Mesothelial cell of epicardium (in vitro differentiated cells): ENCODE data around the gene PLEKHJ1. TPM values are rescaled to one million over a fixed set of nuclear protein-coding genes. Genes with fewer than 3 reads are reported as not detected.

Experiments
- DNase-seq, 2 experiments: peaks; one replicate each; pipeline ENCODE4 v3.0.0; 2021; ENCODE audit warnings: low spot score in 2 of 2; ENCODE audit not compliant: unreplicated experiment in 2 of 2
- H3K27ac Mint-ChIP-seq: 2 replicates; pipeline ENCODE4 v1.8.0; 2021; ENCODE audit warnings: mixed read lengths
- H3K27me3 Mint-ChIP-seq: 2 replicates; pipeline ENCODE4 v1.8.0; 2021; ENCODE audit warnings: low read depth, mixed read lengths
- H3K36me3 Mint-ChIP-seq: 2 replicates; pipeline ENCODE4 v1.8.0; 2021; ENCODE audit warnings: mixed read lengths
- H3K4me1 Mint-ChIP-seq: 2 replicates; pipeline ENCODE4 v1.8.0; 2021; ENCODE audit warnings: mixed read lengths
- H3K4me3 Mint-ChIP-seq: 2 replicates; pipeline ENCODE4 v1.8.0; 2021; ENCODE audit warnings: mild to moderate bottlenecking, moderate library complexity, mixed read lengths
- H3K9me3 Mint-ChIP-seq: 2 replicates; pipeline ENCODE4 v1.8.0; 2021; ENCODE audit warnings: mixed read lengths
- CTCF ChIP-seq: fragments of 200-600 bp; sonication (generic); IDR thresholded peaks from one replicate; pipeline ENCODE4 v1.5.0; 2021; ENCODE audit warnings: antibody characterized with exemption; ENCODE audit not compliant: unreplicated experiment
- total RNA-seq: library from RNA; stranded (reverse); gene quantifications from 3 replicates; pipeline ENCODE4 v1.2.1, GENCODE V29; 2021

The PLEKHJ1 gene
- total RNA-seq, 1 donor from 2014 or later: 73.4 TPM

GRCh38 chr19:2216361-2217225, 19.5 kb downstream of the PLEKHJ1 start:
- H3K36me3 Mint-ChIP-seq: peaks cover 23% of the 10 kb centered on the region
- no peaks in the 10 kb centered on the region for H3K27me3 Mint-ChIP-seq
- DNase-seq: no peak
- H3K9me3 Mint-ChIP-seq: no peaks in the 10 kb centered on the region
- no peak overlapping the region for H3K4me3 Mint-ChIP-seq
- no peak overlapping the region for H3K27ac Mint-ChIP-seq
- TF ChIP-seq CTCF: no peak
- H3K4me1 Mint-ChIP-seq: no peaks in the 10 kb centered on the region

DNA sequence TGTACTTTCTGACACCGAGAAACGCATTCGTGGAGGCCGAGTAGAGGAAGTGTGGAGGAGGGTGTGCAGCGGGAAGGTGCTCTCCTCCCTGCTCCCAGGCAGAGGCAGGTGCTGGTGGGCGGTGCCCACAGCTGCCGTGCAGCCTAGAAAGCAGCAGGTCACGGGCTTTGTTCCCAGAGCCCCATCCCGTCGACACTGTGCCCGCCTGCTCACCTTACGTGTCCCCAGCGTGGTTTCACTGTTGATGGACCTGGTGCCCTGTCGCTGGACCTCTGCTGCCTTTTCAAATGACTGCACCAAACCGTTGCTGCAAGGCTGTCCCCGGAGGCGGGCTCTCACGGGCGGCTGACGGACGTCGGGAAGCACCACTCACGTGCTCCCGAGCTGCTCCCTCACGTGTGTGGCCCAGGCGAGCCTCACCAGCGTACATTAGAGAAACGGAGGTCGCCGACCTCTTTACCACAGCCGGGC, 20.8 kb downstream of the PLEKHJ1 start:
- peaks cover 23% of the 10 kb centered on the region for H3K36me3 Mint-ChIP-seq
- H3K27ac Mint-ChIP-seq: no peak overlapping the region
- H3K4me3 Mint-ChIP-seq: no peak overlapping the region
- no peak for TF ChIP-seq CTCF
- H3K4me1 Mint-ChIP-seq: no peaks in the 10 kb centered on the region
- no peaks in the 10 kb centered on the region for H3K9me3 Mint-ChIP-seq
- no peak for DNase-seq
- no peaks in the 10 kb centered on the region for H3K27me3 Mint-ChIP-seq

- no peak overlapping the region for H3K4me3 Mint-ChIP-seq
- no peak overlapping the region for H3K27ac Mint-ChIP-seq
- peaks cover 23% of the 10 kb centered on the region for H3K36me3 Mint-ChIP-seq
- no peaks in the 10 kb centered on the region for H3K27me3 Mint-ChIP-seq
- no peak for DNase-seq
- no peaks in the 10 kb centered on the region for H3K9me3 Mint-ChIP-seq
- H3K4me1 Mint-ChIP-seq: no peaks in the 10 kb centered on the region
- no peak for TF ChIP-seq CTCF
Observed at GRCh38 chr19:2214251-2214650, 21.9 kb downstream of the PLEKHJ1 start.

GRCh38 chr19:2213799-2214198, 22.3 kb downstream of the PLEKHJ1 start:
- Mint-ChIP-seq H3K4me3 (no peak overlapping the region), H3K27me3 (no peaks in the 10 kb centered on the region), H3K9me3 (no peaks in the 10 kb centered on the region), H3K4me1 (no peaks in the 10 kb centered on the region), H3K36me3 (peaks cover 23% of the 10 kb centered on the region), H3K27ac (no peak overlapping the region)
- DNase-seq: no peak
- TF ChIP-seq CTCF: no peak

GRCh38 chr19:2212861-2213711, 23.0 kb downstream of the PLEKHJ1 start:
- DNase-seq: no peak
- no peaks in the 10 kb centered on the region for H3K4me1 Mint-ChIP-seq
- peaks cover 23% of the 10 kb centered on the region for H3K36me3 Mint-ChIP-seq
- H3K27me3 Mint-ChIP-seq: no peaks in the 10 kb centered on the region
- TF ChIP-seq CTCF: no peak
- H3K9me3 Mint-ChIP-seq: no peaks in the 10 kb centered on the region
- no peak overlapping the region for H3K27ac Mint-ChIP-seq
- H3K4me3 Mint-ChIP-seq: no peak overlapping the region
